Amygdala (tissue), 56 donors: ENCODE data around the gene LRCH3.

Experiments
- DNase-seq, 56 donors: peaks; one replicate each; lab custom pipeline; 2025; lab: John Stamatoyannopoulos, UW

LRCH3 gene

DNA sequence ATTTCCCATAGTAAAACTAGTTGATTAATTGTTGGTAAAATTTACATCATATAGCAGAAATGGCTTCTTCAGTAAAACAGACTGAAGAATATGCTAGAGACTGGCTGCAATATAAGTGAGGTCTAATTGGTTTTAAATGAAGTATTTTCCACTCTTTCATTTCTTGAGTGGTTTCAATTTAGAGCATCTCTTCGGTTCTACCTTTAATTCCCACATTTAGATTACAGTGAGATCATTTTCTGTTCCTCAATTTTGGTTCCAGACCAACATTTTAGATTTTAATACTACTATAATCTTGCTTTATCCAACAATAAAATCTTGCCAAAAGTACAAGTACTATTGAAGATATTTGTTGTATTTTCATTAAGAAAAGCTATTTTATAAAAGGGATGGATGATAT lies 1.0 kb upstream of the LRCH3 start:
- no peak for DNase-seq

- peak in 1 of 56 donors; percentile 50 for DNase-seq
Observed at GRCh38 chr3:197791892-197792647, 1.0 kb downstream of the LRCH3 start.

GRCh38 chr3:197793247-197793646 lies 2.2 kb downstream of the LRCH3 start:
- DNase-seq = no peak

- no peak for DNase-seq
Observed at GRCh38 chr3:197794115-197794514, 3.1 kb downstream of the LRCH3 start.

DNA sequence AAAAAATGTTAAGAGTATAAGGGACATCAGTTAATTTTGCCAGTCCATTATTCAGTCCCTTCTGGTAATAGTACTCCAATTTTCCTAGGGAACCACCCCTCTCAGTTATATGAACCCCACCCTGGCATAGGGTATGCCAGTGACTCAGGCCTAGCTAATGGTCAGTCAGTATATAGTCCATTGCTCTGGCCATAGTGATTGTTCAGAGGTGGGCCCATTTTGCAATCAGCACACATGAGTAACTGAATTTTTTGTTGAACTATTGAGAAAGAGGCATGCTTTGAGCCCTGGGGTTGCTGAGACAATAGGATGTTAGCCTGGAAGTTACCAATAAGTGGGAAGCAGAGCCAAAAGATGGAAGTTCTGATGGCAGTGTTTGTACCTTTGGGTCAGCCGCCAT lies 4.1 kb downstream of the LRCH3 start:
- no peak for DNase-seq

DNA sequence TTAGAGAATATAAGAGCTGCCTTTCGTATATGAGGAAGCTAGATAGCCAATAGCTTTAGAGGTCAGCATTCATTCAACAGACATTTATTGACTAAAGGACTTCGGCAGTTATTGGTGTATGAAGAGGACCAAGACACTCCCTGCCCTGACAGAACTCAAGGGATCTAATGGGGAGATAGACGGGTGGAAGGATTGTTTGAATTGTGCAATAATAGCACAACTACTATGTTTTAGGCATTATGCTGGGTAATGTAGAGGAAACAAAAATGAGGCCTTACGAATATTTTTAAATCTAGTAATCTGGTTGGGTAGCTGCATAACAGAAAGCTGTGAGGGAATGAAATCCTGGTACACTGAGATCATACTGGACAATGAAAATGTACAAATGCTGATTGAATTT lies 5.0 kb downstream of the LRCH3 start:
- DNase-seq = no peak

DNA sequence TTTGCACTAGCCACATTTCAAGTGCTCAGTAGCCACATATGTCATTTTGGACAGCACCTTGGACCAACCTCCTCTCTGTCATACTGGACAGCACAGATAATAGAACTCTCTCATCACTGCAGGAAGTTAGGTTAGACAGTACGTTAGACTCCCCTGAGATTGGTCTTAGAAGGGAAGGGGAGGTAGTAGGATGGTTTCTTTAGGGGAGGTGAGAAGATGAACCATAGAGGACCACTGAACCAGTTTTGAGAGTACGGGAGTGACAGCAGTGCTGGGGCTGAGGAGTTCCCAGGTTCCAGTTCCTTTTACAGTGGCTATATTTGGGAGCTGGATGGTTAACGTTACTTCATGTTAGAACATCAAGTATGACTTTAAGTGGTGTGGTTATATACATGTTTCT lies 7.8 kb downstream of the LRCH3 start:
- DNase-seq = no peak

DNA sequence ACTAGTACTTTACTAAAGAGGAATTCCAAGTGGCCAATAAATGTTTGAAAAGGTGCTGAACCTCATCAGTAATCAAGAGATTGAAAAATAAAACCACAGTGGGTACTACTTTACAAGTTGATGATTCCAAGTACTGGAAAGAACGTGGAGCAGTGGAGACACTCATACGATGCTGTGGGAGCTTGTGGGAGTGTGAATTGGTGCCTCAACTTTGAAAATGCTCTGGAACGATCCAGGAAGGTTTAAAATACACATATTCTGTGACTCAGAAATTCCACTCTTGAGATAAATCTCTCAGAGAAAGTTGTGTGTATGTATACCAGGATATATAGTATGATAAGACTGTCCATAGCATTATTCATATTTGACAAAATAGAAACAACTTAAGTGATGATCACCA lies 9.3 kb downstream of the LRCH3 start:
- DNase-seq = no peak

DNA sequence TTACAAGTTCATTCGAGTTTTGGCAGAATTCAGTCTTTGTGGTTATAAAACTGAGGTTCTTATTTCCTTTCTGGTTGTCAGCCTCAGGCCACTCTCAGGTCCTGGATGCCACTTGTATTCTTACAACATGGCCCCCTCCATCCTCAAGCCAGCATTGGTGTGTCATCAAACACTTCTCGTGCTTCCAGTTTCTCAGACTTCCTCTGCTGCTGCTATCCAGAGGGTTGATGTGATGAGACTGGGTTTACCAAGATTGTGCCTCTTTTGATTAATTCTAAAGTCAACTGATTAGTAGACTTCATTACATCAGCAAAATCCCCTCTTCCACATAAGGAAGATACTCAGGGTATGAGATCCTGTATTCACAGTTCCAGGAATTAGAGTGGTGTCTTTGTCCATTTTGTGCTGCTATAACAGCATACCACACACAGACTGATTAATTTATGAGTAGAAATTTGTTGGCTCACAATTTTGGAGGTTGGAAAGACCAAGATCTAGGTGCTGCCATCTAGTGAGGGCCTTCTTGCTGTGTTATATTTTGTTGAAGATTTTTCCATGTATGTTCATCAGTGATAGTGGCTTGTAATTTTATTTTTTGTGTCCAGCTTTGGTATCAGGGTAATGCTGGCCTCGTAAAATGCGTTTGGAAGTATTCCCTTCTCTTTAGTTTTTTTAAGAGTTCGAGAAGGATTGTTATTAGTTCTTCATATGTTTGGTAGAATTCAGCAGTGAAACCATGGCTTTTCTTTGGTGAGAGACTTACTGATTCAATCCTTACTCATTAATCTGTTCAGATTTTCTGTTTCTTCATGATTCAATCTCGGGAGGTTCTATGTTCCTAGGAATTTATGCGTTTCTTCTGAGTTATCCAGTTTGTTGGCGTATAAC lies 11.1 kb downstream of the LRCH3 start:
- peak in 1 of 56 donors; percentile 3 for DNase-seq

GRCh38 chr3:197802779-197803459 lies 11.9 kb downstream of the LRCH3 start:
- DNase-seq = no peak

- no peak for DNase-seq
Observed at GRCh38 chr3:197804511-197804910, 13.5 kb downstream of the LRCH3 start.

DNA sequence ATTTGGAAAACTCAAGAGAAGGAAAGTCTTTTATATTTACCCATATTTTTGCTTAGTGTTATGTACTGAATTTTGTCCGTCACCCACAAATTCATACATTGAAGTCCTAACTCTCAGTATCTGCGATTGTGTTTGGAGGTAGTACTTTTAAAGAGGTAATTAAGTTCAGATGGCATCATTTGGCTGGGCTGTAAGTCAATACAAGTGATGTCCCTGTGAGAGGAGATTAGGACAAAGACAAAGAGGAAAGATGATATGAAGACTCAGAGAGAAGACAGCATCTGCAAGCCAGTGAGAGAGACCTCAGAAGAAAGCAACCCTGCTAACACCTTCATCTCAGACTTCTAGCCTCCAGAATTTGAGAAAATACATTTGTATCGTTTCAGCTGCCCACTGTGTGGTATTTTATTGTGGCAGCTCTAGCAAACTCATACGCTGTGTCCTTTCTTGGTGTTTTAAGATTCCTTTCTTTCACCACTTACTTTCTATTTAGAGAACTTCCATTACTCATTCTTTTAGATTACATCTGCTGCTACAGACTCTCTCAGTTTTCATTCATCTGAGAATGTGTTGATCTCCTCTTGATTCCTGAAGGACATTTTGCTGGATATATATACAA lies 17.0 kb downstream of the LRCH3 start:
- DNase-seq = no peak

DNA sequence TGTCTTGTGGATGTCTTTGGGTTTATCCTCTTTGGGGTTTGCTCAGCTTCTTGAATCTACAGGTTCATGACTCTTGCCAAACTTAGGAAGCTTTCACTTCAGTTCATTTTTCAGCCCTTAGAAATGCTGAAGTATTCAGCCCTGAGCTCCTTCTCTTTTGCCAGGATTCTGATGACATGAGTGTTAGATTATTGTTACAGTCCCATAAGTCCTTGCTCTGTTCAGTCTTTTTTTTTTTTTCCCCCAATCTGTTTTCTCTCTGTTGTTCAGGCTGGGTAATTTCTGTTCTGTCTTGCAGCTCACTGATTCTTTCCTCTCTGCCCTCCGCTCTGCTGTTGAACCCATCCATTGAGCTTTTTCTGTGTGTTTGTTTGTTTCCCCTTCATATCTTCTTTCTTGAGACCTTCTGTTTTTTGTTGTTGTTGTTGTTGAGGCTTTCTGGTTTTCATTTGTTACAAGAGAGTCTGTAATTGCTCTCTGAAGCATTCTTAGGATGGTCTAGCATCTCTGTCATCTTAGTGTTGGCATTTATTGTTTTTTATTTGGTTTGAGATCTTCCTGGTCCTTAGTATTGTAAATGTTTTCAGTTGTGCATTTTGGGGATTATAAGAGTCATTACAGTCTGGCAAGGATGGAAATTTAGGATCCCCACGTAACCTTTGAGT lies 18.4 kb downstream of the LRCH3 start:
- DNase-seq = no peak

DNA sequence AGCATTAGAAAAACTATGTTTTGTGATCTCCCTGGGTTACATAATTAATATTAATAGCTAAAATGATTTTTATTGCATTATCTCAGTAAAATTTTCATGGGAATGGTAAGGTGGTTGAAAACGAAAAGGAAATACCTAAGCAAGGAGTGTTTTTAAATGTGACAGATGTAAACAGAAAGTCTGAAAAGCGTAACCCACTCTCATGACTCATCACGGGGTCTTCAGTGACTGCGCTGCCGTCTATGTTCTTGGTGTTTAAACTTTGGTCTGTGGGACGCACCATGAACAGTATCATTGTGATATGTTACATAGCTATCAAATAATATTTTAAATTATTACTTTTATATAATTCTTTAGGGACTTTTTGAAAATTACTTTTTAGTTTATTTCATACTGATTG lies 19.8 kb downstream of the LRCH3 start:
- no peak for DNase-seq

DNA sequence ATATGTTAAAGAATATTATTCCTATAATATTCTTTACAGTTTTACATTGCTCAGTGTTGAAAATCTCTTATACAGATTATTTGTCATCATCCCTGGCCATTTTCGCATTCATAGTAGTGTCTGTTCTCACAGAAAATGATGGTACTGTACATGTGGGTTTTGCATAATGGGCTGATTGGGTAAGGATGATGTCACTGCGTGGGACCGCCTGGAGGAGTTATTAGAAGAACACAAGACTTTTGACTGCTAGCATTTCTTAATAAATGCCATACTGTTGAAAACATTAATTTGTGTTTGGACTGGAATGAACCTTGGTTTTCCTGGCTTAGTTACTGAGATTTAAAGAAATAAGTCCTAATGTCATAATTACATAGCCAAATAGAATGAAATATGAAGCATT lies 20.3 kb downstream of the LRCH3 start:
- DNase-seq = peak in 18 of 56 donors; percentile 1 to 59 (median 21)

- DNase-seq = no peak
Observed at GRCh38 chr3:197814372-197814771, 23.3 kb downstream of the LRCH3 start.

DNA sequence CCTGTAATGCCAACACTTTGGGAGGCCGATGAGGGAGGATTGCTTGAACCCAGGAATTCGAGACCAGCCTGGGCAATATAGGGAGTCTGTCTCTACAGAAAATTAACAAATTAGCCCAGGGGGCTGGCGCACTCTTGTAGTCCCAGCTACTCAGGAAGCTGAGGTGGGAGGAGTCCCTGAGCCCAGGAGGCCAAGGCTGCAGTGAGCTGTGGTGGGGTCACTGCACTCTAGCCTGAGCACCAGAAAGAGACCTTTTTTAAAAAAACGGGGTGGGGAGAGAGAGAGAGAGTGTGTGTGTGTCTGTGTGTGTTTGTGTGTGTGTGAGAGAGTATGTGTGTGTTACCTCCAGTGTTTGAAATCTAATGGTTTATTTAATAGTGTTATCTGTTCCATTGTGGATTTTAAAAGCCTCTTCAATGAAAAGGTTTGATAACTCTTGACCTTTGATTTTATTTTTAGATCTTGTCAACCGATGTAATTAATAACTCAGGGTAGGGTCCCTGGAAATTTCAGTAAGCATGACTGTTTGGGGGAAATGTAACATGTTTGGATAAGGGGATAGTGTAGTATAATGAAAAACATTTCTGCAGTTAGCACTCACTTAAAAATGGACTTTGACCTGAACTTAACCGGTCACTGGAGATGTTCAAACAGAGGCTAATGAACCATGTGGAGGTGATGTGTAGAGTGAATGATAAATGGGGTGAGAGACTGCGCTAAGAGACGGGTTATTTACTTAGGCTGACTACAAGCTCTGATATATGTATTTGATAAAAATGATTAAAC lies 29.7 kb downstream of the LRCH3 start:
- no peak for DNase-seq

DNA sequence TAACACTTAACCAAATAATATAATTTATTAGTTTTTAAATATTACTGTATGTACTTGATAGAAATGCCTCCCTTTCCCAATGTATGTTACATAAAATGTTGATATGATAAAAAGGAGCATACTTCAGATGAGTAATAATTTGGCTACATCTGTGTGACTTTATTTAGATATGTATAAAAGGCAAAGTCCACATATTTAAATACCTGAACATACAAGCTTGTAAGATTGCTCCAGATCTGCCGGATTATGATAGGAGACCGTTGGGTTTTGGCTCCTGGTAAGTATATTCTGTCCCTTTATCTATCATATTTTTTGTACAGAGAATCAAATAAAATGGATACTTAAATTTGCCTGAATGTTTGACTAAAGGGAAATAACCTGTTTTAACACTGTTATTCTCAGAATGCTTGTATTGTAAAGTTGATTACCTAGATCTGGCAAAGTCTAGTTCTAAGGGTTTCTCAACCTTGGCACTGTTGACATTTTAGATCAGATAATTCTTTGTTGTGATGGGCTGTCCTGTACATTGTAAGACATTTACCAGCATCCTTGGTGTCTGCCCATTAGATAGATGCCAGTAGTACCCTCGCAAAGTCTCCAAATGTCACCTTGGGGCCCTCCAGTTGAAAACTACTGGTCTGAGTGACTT lies 38.5 kb downstream of the LRCH3 start:
- DNase-seq = no peak
